ENCODE data around the gene SPACA7. TPM values are rescaled to one million over a fixed set of nuclear protein-coding genes. Genes with fewer than 3 reads are reported as not detected.

SPACA7 gene
- total and polyA plus RNA-seq, 9 of the 15 experiments (the other 6 are each of a cell fraction or from before 2014, with no cell fraction given), result not detected

DNA sequence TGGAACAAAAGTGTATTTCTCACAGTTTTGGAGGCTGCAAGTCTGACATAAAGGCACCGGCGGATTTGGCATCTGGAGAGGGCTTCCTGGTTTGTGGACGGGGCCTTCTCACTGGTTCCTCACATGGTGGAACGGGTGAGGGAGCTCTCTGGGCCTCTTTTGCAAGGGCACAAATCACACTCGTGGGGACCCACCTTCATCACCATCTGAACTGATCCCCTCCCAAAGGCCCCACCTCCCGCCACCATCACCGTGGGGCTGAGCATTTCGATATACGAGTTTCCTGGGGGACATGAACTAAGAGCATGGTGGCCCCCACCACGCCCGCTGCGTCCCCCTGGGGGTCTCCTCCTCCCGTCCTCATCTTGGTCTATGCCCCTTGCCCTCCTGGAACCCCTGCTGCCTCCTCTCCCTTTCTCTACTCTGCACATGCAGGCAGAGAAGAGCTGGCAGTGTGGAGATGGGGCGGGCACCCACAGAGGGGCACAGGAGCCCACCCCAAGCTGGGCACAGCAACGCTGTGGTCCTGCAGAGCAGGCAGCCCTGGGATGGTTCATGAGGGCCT lies 20.8 kb upstream of the SPACA7 start (continued):
- no peak for TF ChIP-seq REST (IDR thresholded peaks at IDR 0.05; ENCODE audit: borderline replicate concordance)
- no peak for TF ChIP-seq REST (CRISPR knock-in tag; IDR thresholded peaks at IDR 0.05; ENCODE audit: low read depth)
- TF ChIP-seq JUND (IDR thresholded peaks at IDR 0.05; ENCODE audit: borderline replicate concordance, low read depth, low read length), result no peak
- no peak for TF ChIP-seq JUND (tag; IDR thresholded peaks at IDR 0.05; ENCODE audit: borderline replicate concordance, low read depth, low read length)
- TF ChIP-seq, protein P1, sequence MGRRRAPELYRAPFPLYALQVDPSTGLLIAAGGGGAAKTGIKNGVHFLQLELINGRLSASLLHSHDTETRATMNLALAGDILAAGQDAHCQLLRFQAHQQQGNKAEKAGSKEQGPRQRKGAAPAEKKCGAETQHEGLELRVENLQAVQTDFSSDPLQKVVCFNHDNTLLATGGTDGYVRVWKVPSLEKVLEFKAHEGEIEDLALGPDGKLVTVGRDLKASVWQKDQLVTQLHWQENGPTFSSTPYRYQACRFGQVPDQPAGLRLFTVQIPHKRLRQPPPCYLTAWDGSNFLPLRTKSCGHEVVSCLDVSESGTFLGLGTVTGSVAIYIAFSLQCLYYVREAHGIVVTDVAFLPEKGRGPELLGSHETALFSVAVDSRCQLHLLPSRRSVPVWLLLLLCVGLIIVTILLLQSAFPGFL (CRISPR knock-in tag; IDR thresholded peaks at IDR 0.05), result no peak
- TF ChIP-seq, protein P2, sequence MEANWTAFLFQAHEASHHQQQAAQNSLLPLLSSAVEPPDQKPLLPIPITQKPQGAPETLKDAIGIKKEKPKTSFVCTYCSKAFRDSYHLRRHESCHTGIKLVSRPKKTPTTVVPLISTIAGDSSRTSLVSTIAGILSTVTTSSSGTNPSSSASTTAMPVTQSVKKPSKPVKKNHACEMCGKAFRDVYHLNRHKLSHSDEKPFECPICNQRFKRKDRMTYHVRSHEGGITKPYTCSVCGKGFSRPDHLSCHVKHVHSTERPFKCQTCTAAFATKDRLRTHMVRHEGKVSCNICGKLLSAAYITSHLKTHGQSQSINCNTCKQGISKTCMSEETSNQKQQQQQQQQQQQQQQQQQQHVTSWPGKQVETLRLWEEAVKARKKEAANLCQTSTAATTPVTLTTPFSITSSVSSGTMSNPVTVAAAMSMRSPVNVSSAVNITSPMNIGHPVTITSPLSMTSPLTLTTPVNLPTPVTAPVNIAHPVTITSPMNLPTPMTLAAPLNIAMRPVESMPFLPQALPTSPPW (CRISPR knock-in tag; IDR thresholded peaks at IDR 0.05), result no peak

All from K562 (cell line).